HG03571 (cell line): ENCODE data around the gene KDM4C.
"Not testable (repeated sequence)": the region's sequence is repeated elsewhere in the genome, so short reads cannot be mapped to it uniquely, and the experiment has no call there.

ENCODE experiments used
- ATAC-seq: cut with Tn5 transposase; IDR thresholded peaks from one replicate; pipeline ENCODE4 v1.9.1; 2021; ENCODE audit not compliant: unreplicated experiment

The KDM4C gene

GRCh38 chr9:6757456-6758247 lies at the start of gene KDM4C:
TSS of gene KDM4C (plus strand) at chr9:6757973. CDS start at chr9:6792989, 35,016 bp downstream.
- ATAC-seq, result peak; percentile 78

GRCh38 chr9:6708732-6709131 lies 49.0 kb upstream of the KDM4C start:
- no peak for ATAC-seq

GRCh38 chr9:6711403-6711802 lies 46.4 kb upstream of the KDM4C start:
- ATAC-seq, result no peak

GRCh38 chr9:6712041-6712440 lies 45.7 kb upstream of the KDM4C start:
- no peak for ATAC-seq

- no peak for ATAC-seq
These were observed 43.6 kb upstream of the KDM4C start for GRCh38 chr9:6714176-6714575.

- ATAC-seq, result not testable (repeated sequence)
These were observed 42.5 kb upstream of the KDM4C start for GRCh38 chr9:6715153-6715754.

- ATAC-seq, result peak; percentile 87
These were observed 41.8 kb upstream of the KDM4C start for GRCh38 chr9:6715755-6716643.

GRCh38 chr9:6716766-6717165 lies 41.0 kb upstream of the KDM4C start:
- no peak for ATAC-seq

- no peak for ATAC-seq
These were observed 33.8 kb upstream of the KDM4C start for GRCh38 chr9:6723881-6724420.

- no peak for ATAC-seq
These were observed 24.5 kb upstream of the KDM4C start for GRCh38 chr9:6733257-6733656.

- no peak for ATAC-seq
These were observed 23.9 kb upstream of the KDM4C start for GRCh38 chr9:6733831-6734230.

- ATAC-seq, result no peak
These were observed 22.4 kb upstream of the KDM4C start for GRCh38 chr9:6735422-6735821.

- ATAC-seq, result no peak
These were observed 18.6 kb upstream of the KDM4C start for GRCh38 chr9:6739218-6739617.

GRCh38 chr9:6748861-6749260 lies 8.9 kb upstream of the KDM4C start:
- ATAC-seq, result not testable (repeated sequence)

GRCh38 chr9:6754861-6755260 lies 2.9 kb upstream of the KDM4C start:
- ATAC-seq, result not testable (repeated sequence)

GRCh38 chr9:6757132-6757455 lies 679 bp upstream of the KDM4C start:
- ATAC-seq, result peak; percentile 18

GRCh38 chr9:6758248-6758497 lies 400 bp downstream of the KDM4C start:
- peak; percentile 16 for ATAC-seq

- peak; percentile 24 for ATAC-seq
These were observed 868 bp downstream of the KDM4C start for GRCh38 chr9:6758498-6759184.

- ATAC-seq, result peak; percentile 16
These were observed 1.6 kb downstream of the KDM4C start for GRCh38 chr9:6759185-6759977.

- no peak for ATAC-seq
These were observed 3.5 kb downstream of the KDM4C start for GRCh38 chr9:6761306-6761705.
